IMR-90 (cell line): ENCODE data around the gene TOGARAM2. TPM values are rescaled to one million over a fixed set of nuclear protein-coding genes. Genes with fewer than 3 reads are reported as not detected.

Experiments
- ATAC-seq: fragments of 200-7000 bp; cut with Tn5 transposase; 2 replicates; pipeline ENCODE4 v1.9.1; 2020; ENCODE audit warnings: low read depth, mild to moderate bottlenecking, moderate library complexity
- BruUV-seq: library from RNA; stranded (reverse); fragments of 400-500 nt; replicated peaks from 2 replicates; lab custom pipeline; 2021; lab: Mats Ljungman, UMichigan
- CTCF ChIA-PET: fragments of 300-600 bp; formaldehyde crosslinking; extraction: SDS; loops from one replicate; lab custom pipeline; 2021; ENCODE audit warnings: antibody characterized with exemption; lab: Yijun Ruan, JAX
- POLR2A ChIA-PET: fragments of 300-600 bp; sonication (Branson Sonifier 250); formaldehyde crosslinking; loops from one replicate; lab custom pipeline; 2022; ENCODE audit warnings: antibody characterized with exemption; ENCODE audit not compliant: unreplicated experiment; lab: Charles Lee
- DNase-seq: peaks from one replicate; pipeline ENCODE4 v3.0.0; 2013
- H2AFZ ChIP-seq: replicated peaks from 2 replicates; pipeline ENCODE3; 2013; ENCODE audit warnings: low read length, mild to moderate bottlenecking; ENCODE audit not compliant: poor library complexity
- H2AK5ac ChIP-seq: 2 replicates; pipeline ENCODE4 v1.6.1; 2013; ENCODE audit warnings: low read depth, low read length, inconsistent platforms
- H2AK9ac ChIP-seq: replicated peaks from 2 replicates; pipeline ENCODE3; 2013; ENCODE audit warnings: mild to moderate bottlenecking, low read depth, low read length, moderate library complexity; ENCODE audit not compliant: poor library complexity
- H2BK120ac ChIP-seq: 2 replicates; pipeline ENCODE4 v1.6.1; 2013; ENCODE audit warnings: low read depth, low read length, inconsistent platforms
- H2BK15ac ChIP-seq: 3 replicates; pipeline ENCODE4 v1.6.1; 2013; ENCODE audit warnings: low read depth, low read length, inconsistent platforms
- H2BK20ac ChIP-seq: 2 replicates; pipeline ENCODE4 v1.6.1; 2013; ENCODE audit warnings: low read depth, mild to moderate bottlenecking, inconsistent platforms, low read length, moderate library complexity
- H2BK5ac ChIP-seq: 2 replicates; pipeline ENCODE4 v1.6.1; 2013; ENCODE audit warnings: mild to moderate bottlenecking, low read depth, low read length, inconsistent platforms; ENCODE audit not compliant: poor library complexity, severe bottlenecking
- H3K14ac ChIP-seq: replicated peaks from 2 replicates; pipeline ENCODE4 v1.6.1; 2013; ENCODE audit warnings: low read depth, low read length, inconsistent platforms
- H3K18ac ChIP-seq: 2 replicates; pipeline ENCODE4 v1.6.1; 2013; ENCODE audit warnings: low read depth, low read length, control low read depth
- H3K23ac ChIP-seq: 2 replicates; pipeline ENCODE4 v1.6.1; 2013; ENCODE audit warnings: low read depth, low read length, inconsistent platforms
- H3K27ac ChIP-seq: 2 replicates; pipeline ENCODE4 v1.5.1; 2013; ENCODE audit warnings: mild to moderate bottlenecking, control low read depth, low read length; ENCODE audit not compliant: insufficient read depth
- H3K27me3 ChIP-seq: 2 replicates; pipeline ENCODE4 v1.6.1; 2013; ENCODE audit warnings: low read length; ENCODE audit not compliant: control insufficient read depth, insufficient read depth
- H3K36me3 ChIP-seq: 2 replicates; pipeline ENCODE4 v1.6.1; 2013; ENCODE audit warnings: low read length, mixed read lengths; ENCODE audit not compliant: control insufficient read depth, insufficient read depth
- H3K4ac ChIP-seq: 2 replicates; pipeline ENCODE4 v1.6.1; 2013; ENCODE audit warnings: low read depth, low read length, inconsistent platforms
- H3K4me1 ChIP-seq: 2 replicates; pipeline ENCODE4 v1.6.1; 2013; ENCODE audit warnings: low read length, mixed read lengths; ENCODE audit not compliant: control insufficient read depth, insufficient read depth
- H3K4me2 ChIP-seq: 2 replicates; pipeline ENCODE4 v1.6.1; 2013; ENCODE audit warnings: low read depth, mild to moderate bottlenecking, control low read depth, low read length, moderate library complexity
- H3K4me3 ChIP-seq: 2 replicates; pipeline ENCODE4 v1.5.1; 2013; ENCODE audit warnings: low read depth, mild to moderate bottlenecking, control low read depth, low read length, moderate library complexity; ENCODE audit not compliant: insufficient read depth
- H3K56ac ChIP-seq: 2 replicates; pipeline ENCODE4 v1.6.1; 2013; ENCODE audit warnings: low read length, inconsistent platforms; ENCODE audit not compliant: insufficient read depth; ENCODE audit errors: extremely low read depth
- H3K79me1 ChIP-seq, 2 experiments: 2 replicates each; pipeline ENCODE4 v1.6.1; 2013; ENCODE audit warnings: low read length in 2 of 2, inconsistent platforms in 1 of 2, low read depth in 1 of 2
- H3K9ac ChIP-seq: 2 replicates; pipeline ENCODE4 v1.6.1; 2013; ENCODE audit warnings: low read depth, low read length, control low read depth
- H3K9me1 ChIP-seq: 2 replicates; pipeline ENCODE4 v1.6.1; 2013; ENCODE audit warnings: low read length, inconsistent platforms; ENCODE audit not compliant: insufficient read depth
- H3K9me3 ChIP-seq: 2 replicates; pipeline ENCODE4 v1.6.1; 2013; ENCODE audit warnings: low read length; ENCODE audit not compliant: control insufficient read depth, insufficient read depth
- H4K20me1 ChIP-seq: 2 replicates; pipeline ENCODE4 v1.6.1; 2013; ENCODE audit warnings: low read length, inconsistent platforms; ENCODE audit not compliant: insufficient read depth
- H4K5ac ChIP-seq: 2 replicates; pipeline ENCODE4 v1.6.1; 2013; ENCODE audit warnings: mild to moderate bottlenecking, low read depth, low read length, control low read depth
- H4K8ac ChIP-seq, 2 experiments: 2 replicates each; pipeline ENCODE4 v1.6.1; 2013; ENCODE audit warnings: low read depth in 2 of 2, low read length in 2 of 2, control low read depth in 1 of 2, inconsistent platforms in 1 of 2
- H4K91ac ChIP-seq: 2 replicates; pipeline ENCODE4 v1.6.1; 2013; ENCODE audit warnings: low read depth, low read length, inconsistent platforms; ENCODE audit not compliant: insufficient read depth
- BHLHE40 ChIP-seq: fragments of 150-350 bp; IDR thresholded peaks from 2 replicates; pipeline ENCODE4 v1.6.1; 2016; ENCODE audit warnings: mild to moderate bottlenecking, low read depth, low read length
- CEBPB ChIP-seq: IDR thresholded peaks from 2 replicates; pipeline ENCODE4 v1.6.1; 2012; ENCODE audit warnings: low read depth, low read length, improper control_type of control experiment
- CTCF ChIP-seq: conservative IDR thresholded peaks from 2 replicates; pipeline ENCODE4 v1.5.1; 2012; ENCODE audit warnings: mild to moderate bottlenecking, low read depth, low read length, improper control_type of control experiment
- ELK1 ChIP-seq: fragments of 150-350 bp; IDR thresholded peaks from 2 replicates; pipeline ENCODE4 v1.6.1; 2016; ENCODE audit warnings: low read depth, mild to moderate bottlenecking, low read length, moderate library complexity, borderline replicate concordance
- FOS ChIP-seq: fragments of 150-350 bp; IDR thresholded peaks from 2 replicates; pipeline ENCODE4 v1.6.1; 2016; ENCODE audit warnings: low read depth, low read length
- MAZ ChIP-seq: IDR thresholded peaks from 2 replicates; pipeline ENCODE4 v1.6.1; 2012; ENCODE audit warnings: low read depth, mild to moderate bottlenecking, low read length, improper control_type of control experiment, moderate library complexity, borderline replicate concordance
- MXI1 ChIP-seq: IDR thresholded peaks from 2 replicates; pipeline ENCODE4 v1.6.1; 2012; ENCODE audit warnings: low read depth, mild to moderate bottlenecking, low read length, moderate library complexity, borderline replicate concordance
- NFE2L2 ChIP-seq: fragments of 150-350 bp; IDR thresholded peaks from 2 replicates; pipeline ENCODE4 v1.6.1; 2016; ENCODE audit warnings: low read depth, mild to moderate bottlenecking, low read length
- POLR2A ChIP-seq: IDR thresholded peaks from 2 replicates; pipeline ENCODE4 v1.6.1; 2012; ENCODE audit warnings: mild to moderate bottlenecking, low read depth, low read length
- RAD21 ChIP-seq: IDR thresholded peaks from 2 replicates; pipeline ENCODE4 v1.6.1; 2012; ENCODE audit warnings: low read length, improper control_type of control experiment
- RCOR1 ChIP-seq: IDR thresholded peaks from 2 replicates; pipeline ENCODE4 v1.6.1; 2012; ENCODE audit warnings: mild to moderate bottlenecking, low read length, improper control_type of control experiment; ENCODE audit not compliant: insufficient replicate concordance
- RFX5 ChIP-seq: IDR thresholded peaks from 2 replicates; pipeline ENCODE4 v1.8.0; 2012; ENCODE audit warnings: low read depth, mild to moderate bottlenecking, low read length, moderate library complexity
- SMC3 ChIP-seq: fragments of 150-350 bp; IDR thresholded peaks from 2 replicates; pipeline ENCODE4 v1.6.1; 2016; ENCODE audit warnings: low read depth, mild to moderate bottlenecking, antibody characterized with exemption, low read length, moderate library complexity
- USF2 ChIP-seq: fragments of 150-350 bp; IDR thresholded peaks from 2 replicates; pipeline ENCODE4 v1.6.1; 2017; ENCODE audit warnings: mild to moderate bottlenecking, antibody characterized with exemption, low read length, low read depth
- WGBS, 2 experiments: methylation state at CpG; one replicate each; pipeline versions ENCODE4 v1.1.5 to v1.1.7; 2013; ENCODE audit warnings: missing lambda C conversion rate in 2 of 2; ENCODE audit not compliant: insufficient read length in 1 of 2; ENCODE audit errors: extremely low coverage in 2 of 2; 5-methylcytosine and 5-hydroxymethylcytosine counted together
- dilution Hi-C: fragments of 300-500 bp; cut with HindIII; formaldehyde crosslinking; loops from one replicate; pipeline ENCODE4 v1.14.3; 2018; ENCODE audit warnings: low sequenced_read_pairs; ENCODE audit not compliant: unreplicated experiment
- in situ Hi-C: fragments of 300-500 bp; cut with MboI; formaldehyde crosslinking; loops from 3 replicates; pipeline ENCODE4 v1.14.3; 2019; ENCODE audit warnings: low sequenced_read_pairs, inconsistent platforms, mixed read lengths
- intact Hi-C: fragments of 100-400 bp; cut with micrococcal nuclease; formaldehyde crosslinking; loops from 2 replicates; pipeline ENCODE4 v1.10.0; 2022
- polyA plus RNA-seq, 3 experiments: library from polyadenylated mRNA; depleted of rRNA; stranded (reverse); fragments of >200 nt; gene quantifications; 2 replicates each; pipeline ENCODE4 v1.2.3, GENCODE V29; 2012; ENCODE audit warnings: low replicate concordance in 1 of 3
- total RNA-seq: library from RNA; depleted of rRNA; stranded (reverse); fragments of >200 nt; gene quantifications from 2 replicates; pipeline ENCODE4 v1.2.3, GENCODE V29; 2012

The TOGARAM2 gene
- total and polyA plus RNA-seq, 2 of the 4 experiments (the other 2 are of a cell fraction), result under 0.01 to 0.38 TPM

- H2BK15ac ChIP-seq, result no peak overlapping the region
- 90% methylated on average over 2 of the region's 10 CpGs; no CpG with 5 or more reads in 1 of the 2 experiments for WGBS, 2 experiments
- no peak for TF ChIP-seq ELK1
- no peak for TF ChIP-seq FOS
- TF ChIP-seq RFX5, result no peak
- no peak for TF ChIP-seq CEBPB
- TF ChIP-seq USF2, result no peak
- TF ChIP-seq RAD21, result no peak
- TF ChIP-seq RCOR1, result no peak
- no peak for TF ChIP-seq BHLHE40
- no peak for TF ChIP-seq MAZ
- no peak for TF ChIP-seq MXI1
- no peak for TF ChIP-seq SMC3
- TF ChIP-seq CTCF, result no peak
- TF ChIP-seq POLR2A, result no peak
- no peak for TF ChIP-seq NFE2L2
- H2BK120ac ChIP-seq, result no peak overlapping the region
- ChIA-PET CTCF (interaction anchor here (0.5 kb wide), 1 partner anchor 168 kb away, joined by 5 read pairs; the partner anchor contains the start of gene WDR43), POLR2A (no interaction called here)
- H2BK5ac ChIP-seq, result no peak overlapping the region
- H3K36me3 ChIP-seq, result no peaks in the 10 kb centered on the region
- no peak overlapping the region for H3K18ac ChIP-seq
- no peak overlapping the region for H3K4me2 ChIP-seq
- peaks cover 13% of the 10 kb centered on the region for H3K27me3 ChIP-seq
- H2AK9ac ChIP-seq, result no peak overlapping the region
- H3K27ac ChIP-seq, result no peak overlapping the region
- no peaks in the 10 kb centered on the region for H3K79me1 ChIP-seq
- H3K9me1 ChIP-seq, result no peaks in the 10 kb centered on the region
- no TSS peak for BruUV-seq
- intact Hi-C loops (no loop called here), dilution Hi-C loops (no loop called here), in situ Hi-C loops (no loop called here)
- no peaks in the 10 kb centered on the region for H3K9me3 ChIP-seq
- ATAC-seq (no peak), DNase-seq (no peak)
- peaks cover 7% of the 10 kb centered on the region; the same call in 1 of the 2 replicates for H3K4me1 ChIP-seq
- H4K5ac ChIP-seq, result no peak overlapping the region
- no peak overlapping the region for H3K56ac ChIP-seq
- no peak overlapping the region for H4K91ac ChIP-seq
- no peak overlapping the region for H2AFZ ChIP-seq
- no peak overlapping the region for H3K23ac ChIP-seq
- no peak overlapping the region for H3K4me3 ChIP-seq
- no peak overlapping the region for H3K4ac ChIP-seq
- H3K9ac ChIP-seq, result no peak overlapping the region
- no peak overlapping the region for H3K14ac ChIP-seq
- H2BK20ac ChIP-seq, result no peak overlapping the region
- no peak overlapping the region for H4K8ac ChIP-seq
- no peaks in the 10 kb centered on the region for H4K20me1 ChIP-seq
- H2AK5ac ChIP-seq, result no peak overlapping the region
Observed at GRCh38 chr2:29062371-29062770, 81.3 kb downstream of the TOGARAM2 start.
